Hepatocyte (in vitro differentiated cells): ENCODE results near the gene MAPK8IP3. TPM values are rescaled to one million over a fixed set of nuclear protein-coding genes. Genes with fewer than 3 reads are reported as not detected.

ENCODE experiments used
- DNase-seq: peaks from one replicate; pipeline ENCODE4 v3.0.0-alpha.2; 2016; ENCODE audit warnings: low spot score
- H2AFZ ChIP-seq: fragments of 200-600 bp; sonication (generic); 2 replicates; pipeline ENCODE4 v1.6.0; 2016; ENCODE audit warnings: antibody characterized with exemption, mild to moderate bottlenecking
- H3K27ac ChIP-seq: fragments of 200-600 bp; sonication (generic); 2 replicates; pipeline ENCODE4 v1.5.1; 2016; ENCODE audit warnings: mild to moderate bottlenecking
- H3K27me3 ChIP-seq: fragments of 200-600 bp; sonication (generic); 2 replicates; pipeline ENCODE4 v1.6.1; 2016
- H3K36me3 ChIP-seq: fragments of 200-600 bp; sonication (generic); replicated peaks from 2 replicates; pipeline ENCODE4 v1.5.1; 2016; ENCODE audit warnings: low read depth; ENCODE audit not compliant: insufficient read depth
- H3K4me1 ChIP-seq: fragments of 200-600 bp; sonication (generic); 2 replicates; pipeline ENCODE4 v1.5.1; 2016; ENCODE audit warnings: mild to moderate bottlenecking, moderate library complexity; ENCODE audit not compliant: insufficient read depth
- H3K4me2 ChIP-seq: fragments of 200-600 bp; sonication (generic); 2 replicates; pipeline ENCODE4 v1.6.0; 2016
- H3K4me3 ChIP-seq: fragments of 200-600 bp; sonication (generic); 2 replicates; pipeline ENCODE4 v1.5.1; 2016; ENCODE audit warnings: mild to moderate bottlenecking
- H3K79me2 ChIP-seq: fragments of 200-600 bp; sonication (generic); 2 replicates; pipeline ENCODE4 v1.6.0; 2017; ENCODE audit warnings: mild to moderate bottlenecking
- H3K9me2 ChIP-seq: fragments of 200-600 bp; sonication (generic); replicated peaks from 2 replicates; pipeline ENCODE4 v1.6.0; 2017; ENCODE audit warnings: mild to moderate bottlenecking; ENCODE audit not compliant: insufficient read depth
- H3K9me3 ChIP-seq: fragments of 200-600 bp; sonication (generic); 2 replicates; pipeline ENCODE4 v1.5.1; 2016; ENCODE audit warnings: low read depth, mild to moderate bottlenecking
- H4K20me1 ChIP-seq: fragments of 200-600 bp; sonication (generic); 2 replicates; pipeline ENCODE4 v1.6.0; 2016; ENCODE audit warnings: mild to moderate bottlenecking; ENCODE audit not compliant: insufficient read depth, poor library complexity, severe bottlenecking
- EZH2 ChIP-seq: fragments of 200-600 bp; sonication (generic); IDR thresholded peaks from 2 replicates; pipeline ENCODE4 v1.6.1; 2016; ENCODE audit warnings: antibody characterized with exemption, mild to moderate bottlenecking, borderline replicate concordance
- EZH2phosphoT487 ChIP-seq: fragments of 200-600 bp; sonication (generic); IDR thresholded peaks from one replicate; pipeline ENCODE4 v1.6.1; 2018; ENCODE audit warnings: antibody characterized with exemption, mild to moderate bottlenecking, low read depth, moderate library complexity; ENCODE audit not compliant: unreplicated experiment, severe bottlenecking
- WGBS: methylation state at CpG from one replicate; pipeline ENCODE4 v1.1.6; 2016; ENCODE audit warnings: low lambda C conversion rate; ENCODE audit errors: missing lambda C conversion rate; 5-methylcytosine and 5-hydroxymethylcytosine counted together
- polyA plus RNA-seq: library from polyadenylated mRNA; unstranded; fragments of >200 nt; fragmentation: Nextera tagmentation; extraction: Ambion mirVana; gene quantifications from 2 replicates; pipeline ENCODE4 v1.2.1, GENCODE V29; 2016
- total RNA-seq: library from RNA; depleted of rRNA; stranded (reverse); fragments of >200 nt; gene quantifications from 2 replicates; pipeline ENCODE4 v1.2.3, GENCODE V29; 2014
- TF ChIP-seq, protein P1 (sequence below): fragments of 200-600 bp; sonication (generic); IDR thresholded peaks from 2 replicates; pipeline ENCODE4 v1.5.1; 2016; ENCODE audit warnings: antibody characterized with exemption, mild to moderate bottlenecking; ENCODE audit not compliant: poor library complexity

The MAPK8IP3 gene
- total and polyA plus RNA-seq, 2 experiments from 2014 or later = 42.3 to 44.9 TPM

DNA sequence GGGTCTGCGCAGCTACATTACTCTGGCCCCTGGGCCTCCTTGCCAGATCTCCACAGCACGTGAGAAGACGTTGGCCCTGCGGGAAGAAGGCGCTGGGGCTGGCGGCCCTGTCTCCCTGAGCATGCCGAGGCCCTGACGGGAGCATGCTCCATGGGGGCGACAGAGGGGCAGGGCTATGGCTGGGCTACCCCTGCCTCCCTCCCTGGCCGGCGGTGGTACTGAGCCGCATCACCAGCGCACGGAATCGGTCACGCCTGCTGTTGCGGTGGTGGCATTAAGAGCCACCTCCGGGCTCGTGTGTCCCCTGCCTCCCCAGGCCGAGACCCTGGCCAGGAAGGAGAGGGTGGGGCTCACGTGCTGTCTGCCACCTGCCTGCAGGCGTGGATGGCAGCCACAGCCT is 28.1 kb downstream of the MAPK8IP3 start:
- 96% methylated on average over 22 of the region's 22 CpGs for WGBS

DNA sequence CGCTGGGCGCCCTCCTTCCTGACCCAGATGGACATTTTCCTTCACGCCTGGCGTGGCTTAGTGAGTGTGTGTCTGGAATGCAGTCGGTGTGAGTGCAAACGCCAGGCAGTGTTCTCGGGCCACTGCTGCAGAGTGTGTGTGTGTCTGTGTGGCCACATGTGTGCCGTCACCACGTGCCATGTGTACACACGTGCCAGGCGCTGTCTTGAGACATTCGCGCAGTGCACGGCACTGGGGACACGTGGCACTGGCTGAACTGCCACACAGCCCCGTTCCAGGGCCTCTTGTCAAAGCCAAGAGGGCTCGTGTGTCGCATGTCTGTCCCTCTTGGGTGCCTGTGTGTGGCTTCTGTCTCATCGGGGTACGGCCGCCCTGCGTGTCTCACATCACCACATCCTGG is 28.8 kb downstream of the MAPK8IP3 start:
- no peaks in the 10 kb centered on the region for H4K20me1 ChIP-seq
- H3K79me2 ChIP-seq = no peaks in the 10 kb centered on the region
- TF ChIP-seq EZH2phosphoT487 = no peak
- TF ChIP-seq, protein P1, sequence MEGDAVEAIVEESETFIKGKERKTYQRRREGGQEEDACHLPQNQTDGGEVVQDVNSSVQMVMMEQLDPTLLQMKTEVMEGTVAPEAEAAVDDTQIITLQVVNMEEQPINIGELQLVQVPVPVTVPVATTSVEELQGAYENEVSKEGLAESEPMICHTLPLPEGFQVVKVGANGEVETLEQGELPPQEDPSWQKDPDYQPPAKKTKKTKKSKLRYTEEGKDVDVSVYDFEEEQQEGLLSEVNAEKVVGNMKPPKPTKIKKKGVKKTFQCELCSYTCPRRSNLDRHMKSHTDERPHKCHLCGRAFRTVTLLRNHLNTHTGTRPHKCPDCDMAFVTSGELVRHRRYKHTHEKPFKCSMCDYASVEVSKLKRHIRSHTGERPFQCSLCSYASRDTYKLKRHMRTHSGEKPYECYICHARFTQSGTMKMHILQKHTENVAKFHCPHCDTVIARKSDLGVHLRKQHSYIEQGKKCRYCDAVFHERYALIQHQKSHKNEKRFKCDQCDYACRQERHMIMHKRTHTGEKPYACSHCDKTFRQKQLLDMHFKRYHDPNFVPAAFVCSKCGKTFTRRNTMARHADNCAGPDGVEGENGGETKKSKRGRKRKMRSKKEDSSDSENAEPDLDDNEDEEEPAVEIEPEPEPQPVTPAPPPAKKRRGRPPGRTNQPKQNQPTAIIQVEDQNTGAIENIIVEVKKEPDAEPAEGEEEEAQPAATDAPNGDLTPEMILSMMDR = no peak
- TF ChIP-seq EZH2 = no peak
- no peak overlapping the region for H3K27ac ChIP-seq
- H3K4me1 ChIP-seq = no peaks in the 10 kb centered on the region
- no peak for DNase-seq
- no peaks in the 10 kb centered on the region for H3K36me3 ChIP-seq
- no peaks in the 10 kb centered on the region for H3K9me3 ChIP-seq
- H3K4me2 ChIP-seq = no peak overlapping the region
- no peak overlapping the region for H3K4me3 ChIP-seq
- 98% methylated on average over 22 of the region's 22 CpGs for WGBS
- H3K27me3 ChIP-seq = no peaks in the 10 kb centered on the region
- no peak overlapping the region for H2AFZ ChIP-seq
- no peaks in the 10 kb centered on the region for H3K9me2 ChIP-seq

More for the DNA sequence above, 28.1 kb downstream of the MAPK8IP3 start:
- Histone ChIP-seq H3K9me2 (no peaks in the 10 kb centered on the region), H3K79me2 (no peaks in the 10 kb centered on the region), H3K4me3 (no peak overlapping the region), H3K36me3 (no peaks in the 10 kb centered on the region), H3K27ac (no peak overlapping the region), H4K20me1 (no peaks in the 10 kb centered on the region), H3K27me3 (no peaks in the 10 kb centered on the region), H3K4me2 (no peak overlapping the region), H2AFZ (no peak overlapping the region), H3K4me1 (no peaks in the 10 kb centered on the region), H3K9me3 (no peaks in the 10 kb centered on the region)
- no peak for DNase-seq
- no peak for TF ChIP-seq EZH2phosphoT487
- TF ChIP-seq, protein P1 = no peak
- no peak for TF ChIP-seq EZH2

DNA sequence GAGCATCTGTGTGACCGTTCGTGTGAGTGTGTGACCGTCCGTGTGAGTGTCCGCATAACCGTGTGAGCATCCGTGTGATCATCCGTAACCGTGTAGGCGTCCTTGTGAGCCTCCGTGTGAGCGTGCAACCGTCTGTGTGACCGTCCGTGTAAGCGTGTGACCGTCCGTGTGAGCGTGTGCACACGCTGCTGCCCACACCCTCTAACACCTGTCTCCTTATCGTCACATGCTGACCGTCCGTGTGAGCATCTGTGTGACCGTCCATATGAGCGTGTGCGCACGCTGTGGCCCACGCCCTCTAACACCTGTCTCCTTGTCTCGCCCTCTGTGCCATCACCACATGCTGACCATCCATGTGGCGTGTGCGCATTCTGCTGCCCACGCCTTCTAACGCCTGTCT is 34.2 kb downstream of the MAPK8IP3 start:
- no peak overlapping the region for H3K4me3 ChIP-seq
- H2AFZ ChIP-seq = no peak overlapping the region
- no peaks in the 10 kb centered on the region for H3K27me3 ChIP-seq
- no peak overlapping the region for H3K4me2 ChIP-seq
- no peaks in the 10 kb centered on the region for H4K20me1 ChIP-seq
- WGBS = 98% methylated on average over 31 of the region's 33 CpGs
- TF ChIP-seq EZH2 (no peak), EZH2phosphoT487 (no peak)
- TF ChIP-seq, protein P1 = no peak
- H3K27ac ChIP-seq = no peak overlapping the region
- H3K9me3 ChIP-seq = no peaks in the 10 kb centered on the region
- no peaks in the 10 kb centered on the region for H3K4me1 ChIP-seq
- no peaks in the 10 kb centered on the region for H3K36me3 ChIP-seq
- no peaks in the 10 kb centered on the region for H3K9me2 ChIP-seq
- DNase-seq = no peak
- no peaks in the 10 kb centered on the region for H3K79me2 ChIP-seq

DNA sequence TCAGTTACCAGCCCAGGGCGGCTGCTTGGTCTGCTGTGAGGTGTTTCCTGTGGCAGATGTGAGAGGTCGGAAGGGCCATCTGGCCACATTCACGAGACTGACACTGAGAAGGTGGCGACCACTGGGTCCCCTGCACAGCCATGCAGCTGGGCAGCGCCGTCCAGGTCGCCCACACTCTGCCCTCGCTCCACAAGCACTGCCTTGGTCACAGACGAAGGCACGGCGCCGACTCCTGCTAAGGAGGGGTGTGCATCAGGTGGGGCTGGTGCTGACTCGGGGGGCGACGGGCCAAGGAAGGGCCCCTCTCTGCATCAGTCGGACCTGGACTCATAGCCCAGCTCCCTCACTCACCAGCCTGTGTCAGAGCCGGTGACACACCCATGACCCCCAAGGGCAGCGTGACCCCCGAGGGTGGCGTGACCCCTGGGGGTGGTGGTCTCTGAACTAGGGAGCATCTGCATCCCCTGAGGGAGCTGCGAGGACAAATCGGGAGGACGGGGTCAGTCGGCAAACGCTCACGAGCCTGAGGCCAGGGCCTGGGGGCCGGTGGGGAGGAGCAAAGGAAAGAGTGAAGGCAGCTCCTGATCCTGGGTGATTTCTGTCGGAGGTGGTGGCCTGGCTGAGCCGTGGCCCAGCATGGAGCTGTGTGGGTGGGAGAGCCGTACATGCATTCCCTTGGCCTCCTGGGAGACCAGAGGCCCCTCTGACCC is 34.9 kb downstream of the MAPK8IP3 start:
- TF ChIP-seq EZH2phosphoT487 = no peak
- no peak for TF ChIP-seq EZH2
- TF ChIP-seq, protein P1 = no peak
- no peak overlapping the region for H3K4me3 ChIP-seq
- no peak for DNase-seq
- no peaks in the 10 kb centered on the region for H4K20me1 ChIP-seq
- no peaks in the 10 kb centered on the region for H3K9me2 ChIP-seq
- H3K9me3 ChIP-seq = no peaks in the 10 kb centered on the region
- H3K27ac ChIP-seq = no peak overlapping the region
- no peak overlapping the region for H2AFZ ChIP-seq
- no peak overlapping the region for H3K4me2 ChIP-seq
- H3K79me2 ChIP-seq = no peaks in the 10 kb centered on the region
- no peaks in the 10 kb centered on the region for H3K36me3 ChIP-seq
- no peaks in the 10 kb centered on the region for H3K27me3 ChIP-seq
- WGBS = 96% methylated on average over 30 of the region's 30 CpGs
- no peaks in the 10 kb centered on the region for H3K4me1 ChIP-seq
